ENCODE results near the gene NBR1.
"Not testable (repeated sequence)": the region's sequence is repeated elsewhere in the genome, so short reads cannot be mapped to it uniquely, and the experiment has no call there.

The NBR1 gene

GRCh38 chr17:43132117-43132516 is 38.9 kb upstream of the NBR1 start:
- Histone ChIP-seq H3F3A (ENCODE audit: insufficient read depth) (no peaks in the 10 kb centered on the region), H3K27me3 (ENCODE audit: low read length) (no peaks in the 10 kb centered on the region), H3K4me3 (ENCODE audit: insufficient read depth, low read length, poor library complexity, severe bottlenecking) (no peak overlapping the region), H2AFZ (ENCODE audit: low read depth, low read length, severe bottlenecking) (no peak overlapping the region), H3K4me2 (ENCODE audit: low read depth, low read length, poor library complexity, severe bottlenecking) (no peak overlapping the region), H3K9me3 (ENCODE audit: insufficient read depth, low read length) (no peaks in the 10 kb centered on the region), H3K27ac (ENCODE audit: low read depth, low read length) (no peak overlapping the region), H3K9me2 (replicated peaks; ENCODE audit: insufficient read depth, low read length) (no peaks in the 10 kb centered on the region), H4K20me1 (ENCODE audit: low read depth, low read length) (no peaks in the 10 kb centered on the region), H3K9ac (ENCODE audit: low read length) (no peak overlapping the region), H3K79me2 (ENCODE audit: insufficient read depth, low read length) (peaks cover 15% of the 10 kb centered on the region), H3K36me3 (ENCODE audit: low read length) (no peaks in the 10 kb centered on the region)
- TF ChIP-seq EZH2phosphoT487 (conservative IDR thresholded peaks at IDR 0.05; ENCODE audit: low read length) (no peak), CTCF (IDR thresholded peaks at IDR 0.05; ENCODE audit: insufficient read depth, low read length, poor library complexity, severe bottlenecking) (no peak)

DNA sequence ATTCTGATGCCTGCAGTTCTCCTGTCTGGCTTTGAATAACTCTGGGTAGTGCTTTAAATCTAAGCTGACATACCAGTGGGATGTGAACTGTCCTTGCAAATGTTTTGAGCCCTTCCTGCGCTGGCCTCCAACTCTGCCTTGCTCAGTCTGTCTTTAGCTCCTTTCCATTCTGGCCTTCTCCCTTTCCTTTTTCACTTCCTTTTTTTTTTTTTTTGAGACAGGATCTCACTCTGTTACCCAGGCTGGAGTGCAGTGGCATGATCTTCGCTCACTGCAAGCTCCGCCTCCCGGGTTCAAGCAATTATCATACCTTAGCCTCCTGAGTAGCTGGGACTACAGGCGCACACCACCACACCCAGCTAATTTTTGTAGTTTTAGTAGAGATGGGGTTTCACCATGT is 37.6 kb upstream of the NBR1 start:
- H3K4me3 ChIP-seq (ENCODE audit: insufficient read depth, low read length, poor library complexity, severe bottlenecking); H3K27me3 ChIP-seq (ENCODE audit: low read length); H4K20me1 ChIP-seq (ENCODE audit: low read depth, low read length); H3K9me2 ChIP-seq (replicated peaks; ENCODE audit: insufficient read depth, low read length); H3K27ac ChIP-seq (ENCODE audit: low read depth, low read length); H2AFZ ChIP-seq (ENCODE audit: low read depth, low read length, severe bottlenecking); H3K36me3 ChIP-seq (ENCODE audit: low read length); H3K9me3 ChIP-seq (ENCODE audit: insufficient read depth, low read length); H3K4me2 ChIP-seq (ENCODE audit: low read depth, low read length, poor library complexity, severe bottlenecking); H3K9ac ChIP-seq (ENCODE audit: low read length); H3F3A ChIP-seq (ENCODE audit: insufficient read depth): not testable (repeated sequence)
- peaks cover 11% of the 10 kb centered on the region for H3K79me2 ChIP-seq (ENCODE audit: insufficient read depth, low read length)

DNA sequence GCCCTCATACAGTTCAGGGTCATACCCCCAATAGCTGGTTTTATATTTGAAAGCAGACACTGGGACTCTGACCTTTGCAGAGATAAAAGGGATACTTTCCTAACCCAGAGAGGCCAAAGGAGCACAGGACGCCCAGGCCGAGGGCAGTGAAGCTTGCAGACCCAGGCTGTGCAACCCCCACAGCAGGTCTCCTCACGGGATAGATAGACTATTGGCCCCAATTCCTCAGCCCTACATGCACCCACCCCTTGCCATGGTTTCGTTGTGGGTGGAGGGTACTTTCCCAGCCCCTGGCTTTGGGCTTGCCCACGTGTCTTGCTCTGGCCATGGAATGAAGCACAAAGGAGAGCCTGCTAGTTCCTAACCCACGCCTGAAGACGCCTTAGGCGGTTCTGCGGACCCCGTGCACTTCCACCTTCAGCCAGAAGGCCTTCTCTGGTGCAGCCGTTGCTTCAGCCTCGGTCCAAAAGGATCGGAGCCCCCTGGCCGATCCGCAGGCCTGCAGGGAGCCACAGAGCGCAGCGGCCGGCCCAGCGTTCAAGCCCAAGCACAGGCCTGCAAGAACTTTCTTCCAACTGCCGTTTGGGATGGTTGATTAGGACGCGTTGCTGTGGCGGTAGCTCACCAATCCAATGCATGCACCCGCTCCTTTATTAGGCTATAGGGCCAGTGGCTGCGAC is 36.1 kb upstream of the NBR1 start:
- H3K4me2 ChIP-seq (ENCODE audit: low read depth, low read length, poor library complexity, severe bottlenecking), result no peak overlapping the region
- H3K9me3 ChIP-seq (ENCODE audit: insufficient read depth, low read length), result no peaks in the 10 kb centered on the region
- TF ChIP-seq CTCF (IDR thresholded peaks at IDR 0.05; ENCODE audit: insufficient read depth, low read length, poor library complexity, severe bottlenecking) (no peak), EZH2phosphoT487 (conservative IDR thresholded peaks at IDR 0.05; ENCODE audit: low read length) (no peak)
- H2AFZ ChIP-seq (ENCODE audit: low read depth, low read length, severe bottlenecking), result no peak overlapping the region
- no peaks in the 10 kb centered on the region; the same call in 1 of the 2 replicates for H3K79me2 ChIP-seq (ENCODE audit: insufficient read depth, low read length)
- H3K9me2 ChIP-seq (replicated peaks; ENCODE audit: insufficient read depth, low read length), result no peaks in the 10 kb centered on the region
- no peaks in the 10 kb centered on the region for H3K36me3 ChIP-seq (ENCODE audit: low read length)
- no peak overlapping the region for H3K27ac ChIP-seq (ENCODE audit: low read depth, low read length)
- no peaks in the 10 kb centered on the region for H3F3A ChIP-seq (ENCODE audit: insufficient read depth)
- no peak overlapping the region for H3K4me3 ChIP-seq (ENCODE audit: insufficient read depth, low read length, poor library complexity, severe bottlenecking)
- no peak overlapping the region for H3K9ac ChIP-seq (ENCODE audit: low read length)
- no peaks in the 10 kb centered on the region for H4K20me1 ChIP-seq (ENCODE audit: low read depth, low read length)
- no peaks in the 10 kb centered on the region for H3K27me3 ChIP-seq (ENCODE audit: low read length)

GRCh38 chr17:43135454-43135819 is 35.6 kb upstream of the NBR1 start:
- Histone ChIP-seq H3K79me2 (ENCODE audit: insufficient read depth, low read length) (no peaks in the 10 kb centered on the region), H3K36me3 (ENCODE audit: low read length) (no peaks in the 10 kb centered on the region), H3K9ac (ENCODE audit: low read length) (no peak overlapping the region), H3K9me3 (ENCODE audit: insufficient read depth, low read length) (no peaks in the 10 kb centered on the region), H3F3A (ENCODE audit: insufficient read depth) (no peaks in the 10 kb centered on the region), H3K27ac (ENCODE audit: low read depth, low read length) (peak overlapping the region; percentile 74), H3K4me2 (ENCODE audit: low read depth, low read length, poor library complexity, severe bottlenecking) (no peak overlapping the region), H3K27me3 (ENCODE audit: low read length) (no peaks in the 10 kb centered on the region), H3K4me3 (ENCODE audit: insufficient read depth, low read length, poor library complexity, severe bottlenecking) (no peak overlapping the region), H2AFZ (ENCODE audit: low read depth, low read length, severe bottlenecking) (no peak overlapping the region), H3K9me2 (replicated peaks; ENCODE audit: insufficient read depth, low read length) (no peaks in the 10 kb centered on the region), H4K20me1 (ENCODE audit: low read depth, low read length) (no peaks in the 10 kb centered on the region)
- TF ChIP-seq EZH2phosphoT487 (conservative IDR thresholded peaks at IDR 0.05; ENCODE audit: low read length), result no peak
- TF ChIP-seq CTCF (IDR thresholded peaks at IDR 0.05; ENCODE audit: insufficient read depth, low read length, poor library complexity, severe bottlenecking), result no peak

GRCh38 chr17:43136574-43136973 is 34.4 kb upstream of the NBR1 start:
- not testable (repeated sequence) for H3K9me3 ChIP-seq (ENCODE audit: insufficient read depth, low read length); H3K79me2 ChIP-seq (ENCODE audit: insufficient read depth, low read length); H3F3A ChIP-seq (ENCODE audit: insufficient read depth); H2AFZ ChIP-seq (ENCODE audit: low read depth, low read length, severe bottlenecking); H3K9ac ChIP-seq (ENCODE audit: low read length); H3K36me3 ChIP-seq (ENCODE audit: low read length); H3K4me3 ChIP-seq (ENCODE audit: insufficient read depth, low read length, poor library complexity, severe bottlenecking); H3K9me2 ChIP-seq (replicated peaks; ENCODE audit: insufficient read depth, low read length); H3K4me2 ChIP-seq (ENCODE audit: low read depth, low read length, poor library complexity, severe bottlenecking); H3K27me3 ChIP-seq (ENCODE audit: low read length); H4K20me1 ChIP-seq (ENCODE audit: low read depth, low read length)
- H3K27ac ChIP-seq (ENCODE audit: low read depth, low read length), result peak overlapping the region; percentile 74

GRCh38 chr17:43138531-43138930 is 32.5 kb upstream of the NBR1 start:
- not testable (repeated sequence) for H3K27me3 ChIP-seq (ENCODE audit: low read length); H3K36me3 ChIP-seq (ENCODE audit: low read length); H3K9me2 ChIP-seq (replicated peaks; ENCODE audit: insufficient read depth, low read length); H4K20me1 ChIP-seq (ENCODE audit: low read depth, low read length); H3K9ac ChIP-seq (ENCODE audit: low read length); H3K79me2 ChIP-seq (ENCODE audit: insufficient read depth, low read length); H3K4me3 ChIP-seq (ENCODE audit: insufficient read depth, low read length, poor library complexity, severe bottlenecking); H3K9me3 ChIP-seq (ENCODE audit: insufficient read depth, low read length); H3F3A ChIP-seq (ENCODE audit: insufficient read depth); H2AFZ ChIP-seq (ENCODE audit: low read depth, low read length, severe bottlenecking); H3K4me2 ChIP-seq (ENCODE audit: low read depth, low read length, poor library complexity, severe bottlenecking); H3K27ac ChIP-seq (ENCODE audit: low read depth, low read length)

All from SU-DHL-6 (cell line).